GM13976 (cell line): ENCODE results near the gene RPL19.

ENCODE experiments used
- DNase-seq: peaks from one replicate; pipeline ENCODE4 v3.0.0; 2012; ENCODE audit warnings: low spot score
- CTCF ChIP-seq: IDR thresholded peaks from 2 replicates; pipeline ENCODE4 v1.5.1; 2012; ENCODE audit warnings: borderline replicate concordance, mild to moderate bottlenecking; ENCODE audit not compliant: insufficient read depth; ENCODE audit errors: extremely low read depth, missing control alignments, control extremely low read depth
- in situ Hi-C: fragments of 300-500 bp; cut with MboI; formaldehyde crosslinking; loops from one replicate; pipeline ENCODE4 v1.12.0; 2022; ENCODE audit warnings: low sequenced_read_pairs, mixed read lengths, inconsistent platforms; ENCODE audit not compliant: unreplicated experiment

Gene RPL19

DNA sequence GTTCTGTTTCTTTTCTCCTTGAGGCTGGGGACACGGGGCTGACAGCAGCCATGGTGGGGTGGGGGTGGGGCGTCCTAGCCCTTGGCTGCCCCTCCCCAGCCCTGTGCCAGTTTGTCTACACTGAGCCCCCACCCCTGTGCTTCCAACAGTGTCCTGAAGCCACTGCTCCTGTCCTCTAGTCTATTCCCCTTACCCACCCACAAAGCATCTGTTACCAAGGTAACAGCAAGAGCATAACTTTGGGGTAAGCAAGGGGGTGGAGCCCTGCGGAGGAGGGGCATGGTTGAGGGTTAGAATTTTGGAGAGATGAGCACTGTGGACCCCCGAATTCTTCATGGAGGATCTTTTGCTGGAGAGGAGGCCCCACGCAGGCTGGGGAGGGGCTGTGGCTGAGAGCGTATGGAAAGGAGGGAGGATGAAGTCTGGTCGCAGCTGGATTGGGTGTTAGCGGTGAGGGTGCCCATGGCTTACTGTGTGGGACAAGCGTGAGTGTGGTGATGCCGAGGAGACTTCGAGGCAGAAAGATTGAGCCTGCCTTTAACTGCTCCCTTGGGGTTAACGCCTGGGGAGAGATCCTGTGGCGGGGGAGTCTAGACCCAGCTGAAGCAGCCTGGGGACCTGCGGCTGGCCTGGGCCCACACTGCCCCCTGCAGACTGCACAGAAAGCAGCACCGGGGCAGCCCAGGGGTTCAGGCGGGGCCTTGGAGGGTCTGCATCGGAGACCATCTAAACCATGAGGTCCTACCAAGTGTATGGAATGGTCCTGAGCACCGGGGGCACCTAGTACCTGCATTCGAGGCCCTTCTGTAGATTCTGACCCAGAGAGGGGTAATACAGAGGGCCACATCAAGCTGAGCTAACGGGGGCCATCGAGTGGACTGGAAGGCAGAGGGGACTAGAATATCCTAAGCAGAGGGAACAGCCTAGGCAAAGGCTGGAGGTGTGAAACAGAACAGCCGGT lies 31.8 kb downstream of the RPL19 start:
- peak; percentile 88 for DNase-seq
- in situ Hi-C loops = no loop called here
- peak; percentile 75 for TF ChIP-seq CTCF

DNA sequence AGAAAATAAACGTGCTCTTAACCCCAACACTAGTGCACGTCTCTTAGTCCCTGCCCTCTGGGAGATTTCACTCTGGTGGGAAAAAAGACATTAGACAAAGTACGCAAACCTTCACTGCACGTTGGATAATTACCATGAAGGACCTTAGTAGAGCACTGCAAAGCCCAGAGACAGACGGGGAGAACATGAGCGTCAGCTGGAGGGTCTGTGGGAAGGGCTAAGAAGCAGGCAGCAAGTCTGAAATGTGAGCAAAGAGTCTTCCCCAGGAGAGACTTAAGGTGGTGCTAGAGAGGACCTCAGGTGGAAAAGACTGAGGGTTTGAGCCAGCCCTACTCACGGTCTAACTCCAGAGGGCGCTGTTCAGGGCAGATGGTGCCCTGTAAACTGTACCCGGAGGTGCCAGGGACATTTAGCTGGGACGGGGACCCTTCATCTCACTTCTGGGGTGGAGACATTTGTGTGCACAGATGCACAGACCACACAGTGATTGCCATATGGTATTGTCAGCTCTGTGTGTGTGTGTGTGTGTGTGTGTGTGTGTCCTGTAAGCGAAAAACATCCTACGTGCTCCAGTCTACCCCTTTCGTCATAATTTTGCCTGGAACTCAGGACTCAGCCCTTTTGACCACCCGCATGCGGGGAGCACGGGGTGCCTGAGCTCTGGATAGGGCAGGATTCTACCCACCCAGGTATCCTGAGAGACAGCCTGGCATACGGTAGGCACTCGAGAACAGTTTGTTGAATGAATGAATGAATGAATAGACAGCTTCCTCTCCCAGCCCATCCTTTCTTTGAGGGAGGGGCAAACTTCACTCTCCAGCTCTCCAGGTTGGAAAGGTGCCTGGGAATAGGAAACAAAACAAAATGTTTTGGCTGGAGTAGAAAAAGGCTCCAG lies 35.7 kb downstream of the RPL19 start:
- in situ Hi-C loops = no loop called here
- TF ChIP-seq CTCF = peak; percentile 73

DNA sequence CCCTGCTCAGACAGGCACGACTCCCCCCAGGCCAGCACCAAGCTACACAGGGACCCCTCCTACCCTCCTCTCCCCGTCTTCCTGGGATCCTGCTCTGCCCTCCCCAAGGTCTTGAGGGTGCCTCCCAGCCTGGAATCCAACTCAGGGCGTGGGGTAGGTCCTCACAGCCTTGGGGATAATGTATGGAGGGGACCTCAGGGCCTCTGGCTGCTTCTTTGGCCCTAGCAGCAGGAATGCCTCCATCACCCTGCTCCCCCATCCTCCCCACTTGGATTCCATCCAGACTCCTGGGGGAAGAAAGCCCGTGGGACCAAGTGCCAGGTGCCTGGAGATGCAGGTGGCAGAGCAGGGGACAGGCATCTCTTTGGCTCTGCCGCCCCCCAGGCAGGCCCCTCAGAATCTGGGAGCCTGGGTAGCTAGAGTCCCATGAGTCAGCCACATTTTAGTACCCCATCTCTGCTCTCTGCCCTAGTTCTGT lies 36.4 kb downstream of the RPL19 start:
- in situ Hi-C loops = no loop called here
- DNase-seq = no peak
- no peak for TF ChIP-seq CTCF

More for the DNA sequence above, 35.7 kb downstream of the RPL19 start:
- peak; percentile 82 for DNase-seq

- no peak for TF ChIP-seq CTCF
- no peak for DNase-seq
- in situ Hi-C loops = no loop called here
These were observed 36.9 kb downstream of the RPL19 start for GRCh38 chr17:39236981-39237441.

DNA sequence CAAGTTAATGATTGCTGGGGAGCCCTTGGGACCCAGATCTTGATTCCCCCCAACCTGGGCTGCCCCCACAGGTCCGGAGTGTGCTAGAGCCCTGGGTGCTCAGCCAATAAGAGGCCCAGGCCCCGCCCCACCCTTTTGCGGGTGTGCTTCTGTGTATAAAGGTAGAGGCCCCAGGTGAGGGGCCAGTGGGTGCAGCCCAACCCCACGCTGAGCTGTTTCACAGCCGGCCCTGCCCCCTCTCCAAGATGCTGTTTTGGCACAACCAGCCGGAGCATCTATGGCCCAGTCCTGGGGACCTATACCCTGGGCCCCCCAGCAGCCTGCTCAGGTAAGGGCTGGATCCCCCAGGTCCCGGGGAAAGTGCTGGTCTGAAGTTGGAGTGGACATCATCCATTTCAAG lies 37.5 kb downstream of the RPL19 start:
- TF ChIP-seq CTCF = no peak
- in situ Hi-C loops = no loop called here
- no peak for DNase-seq

GRCh38 chr17:39238311-39238972 lies 38.4 kb downstream of the RPL19 start:
- TF ChIP-seq CTCF = no peak
- no peak for DNase-seq
- in situ Hi-C loops = no loop called here
